ELR (cell line): ENCODE data around the gene SH3PXD2A.

Experiments used
- DNase-seq: peaks from one replicate; pipeline ENCODE4 v3.0.0-alpha.2; 2015; ENCODE audit warnings: low read depth

Gene SH3PXD2A

GRCh38 chr10:103703941-103704919, 151.1 kb downstream of the SH3PXD2A start:
- DNase-seq, result no peak

- no peak for DNase-seq
Measured at GRCh38 chr10:103701380-103702222, 153.8 kb downstream of the SH3PXD2A start.

GRCh38 chr10:103700436-103700715, 155.0 kb downstream of the SH3PXD2A start:
- DNase-seq, result no peak

- no peak for DNase-seq
Measured at GRCh38 chr10:103699611-103700435, 155.6 kb downstream of the SH3PXD2A start.

GRCh38 chr10:103698266-103698665, 157.1 kb downstream of the SH3PXD2A start:
- no peak for DNase-seq

GRCh38 chr10:103697787-103698186, 157.6 kb downstream of the SH3PXD2A start:
- DNase-seq, result no peak

GRCh38 chr10:103696411-103697145, 158.8 kb downstream of the SH3PXD2A start:
- DNase-seq, result peak; percentile 98

GRCh38 chr10:103696094-103696410, 159.3 kb downstream of the SH3PXD2A start:
- no peak for DNase-seq

GRCh38 chr10:103695584-103696005, 159.8 kb downstream of the SH3PXD2A start:
- no peak for DNase-seq

- DNase-seq, result no peak
Measured at GRCh38 chr10:103693812-103694205, 161.6 kb downstream of the SH3PXD2A start.

- peak; percentile 38 for DNase-seq
Measured at GRCh38 chr10:103692952-103693811, 162.2 kb downstream of the SH3PXD2A start.

- no peak for DNase-seq
Measured at GRCh38 chr10:103692436-103692951, 162.9 kb downstream of the SH3PXD2A start.

GRCh38 chr10:103691723-103692435, 163.5 kb downstream of the SH3PXD2A start:
- peak; percentile 37 for DNase-seq

- DNase-seq, result no peak
Measured at GRCh38 chr10:103691267-103691666, 164.1 kb downstream of the SH3PXD2A start.

GRCh38 chr10:103690281-103690680, 165.1 kb downstream of the SH3PXD2A start:
- DNase-seq, result no peak

- no peak for DNase-seq
Measured at GRCh38 chr10:103688491-103688890, 166.9 kb downstream of the SH3PXD2A start.

GRCh38 chr10:103687718-103688117, 167.7 kb downstream of the SH3PXD2A start:
- DNase-seq, result no peak

GRCh38 chr10:103687172-103687571, 168.2 kb downstream of the SH3PXD2A start:
- no peak for DNase-seq

- peak; percentile 70 for DNase-seq
Measured at GRCh38 chr10:103685880-103686669, 169.3 kb downstream of the SH3PXD2A start.
